SHP77 (cell line): ENCODE results near the gene CDC14C.

Experiments used
- DNase-seq, 2 experiments: peaks; one replicate each; lab custom pipeline; 2025; lab: John Stamatoyannopoulos, UW

The CDC14C gene

GRCh38 chr7:48976253-48976652 lies 51.9 kb downstream of the CDC14C start:
- DNase-seq, result no peak

GRCh38 chr7:48976850-48977249 lies 52.5 kb downstream of the CDC14C start:
- no peak for DNase-seq
